ENCODE data around the gene NTNG2.

NTNG2 gene

DNA sequence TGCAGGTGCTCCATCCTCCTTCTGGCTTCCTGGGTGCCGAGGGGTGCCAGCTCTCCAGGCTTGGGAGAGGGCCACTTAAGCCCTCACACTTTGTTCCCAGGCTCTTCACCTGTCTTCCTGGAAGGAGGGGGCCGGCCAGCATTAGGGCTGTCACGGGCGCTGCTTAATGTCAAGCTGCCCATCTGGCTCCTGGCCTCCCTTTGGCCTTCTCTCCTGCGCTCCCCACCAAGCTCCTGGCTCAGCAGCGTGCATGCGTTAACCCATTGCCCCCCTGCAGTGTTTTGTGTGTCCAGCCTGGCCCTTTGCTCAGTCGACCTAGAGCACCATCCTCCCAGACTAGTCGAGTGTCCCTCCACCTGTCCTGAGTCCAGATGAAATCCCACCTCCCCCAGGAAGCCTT lies 21.3 kb downstream of the NTNG2 start:
- H3K4me3 ChIP-seq (replicated peaks; ENCODE audit: low read depth, low read length): no peak overlapping the region
- no peak for DNase-seq (ENCODE audit: extremely low read depth, insufficient read length)
- TF ChIP-seq, protein P1, sequence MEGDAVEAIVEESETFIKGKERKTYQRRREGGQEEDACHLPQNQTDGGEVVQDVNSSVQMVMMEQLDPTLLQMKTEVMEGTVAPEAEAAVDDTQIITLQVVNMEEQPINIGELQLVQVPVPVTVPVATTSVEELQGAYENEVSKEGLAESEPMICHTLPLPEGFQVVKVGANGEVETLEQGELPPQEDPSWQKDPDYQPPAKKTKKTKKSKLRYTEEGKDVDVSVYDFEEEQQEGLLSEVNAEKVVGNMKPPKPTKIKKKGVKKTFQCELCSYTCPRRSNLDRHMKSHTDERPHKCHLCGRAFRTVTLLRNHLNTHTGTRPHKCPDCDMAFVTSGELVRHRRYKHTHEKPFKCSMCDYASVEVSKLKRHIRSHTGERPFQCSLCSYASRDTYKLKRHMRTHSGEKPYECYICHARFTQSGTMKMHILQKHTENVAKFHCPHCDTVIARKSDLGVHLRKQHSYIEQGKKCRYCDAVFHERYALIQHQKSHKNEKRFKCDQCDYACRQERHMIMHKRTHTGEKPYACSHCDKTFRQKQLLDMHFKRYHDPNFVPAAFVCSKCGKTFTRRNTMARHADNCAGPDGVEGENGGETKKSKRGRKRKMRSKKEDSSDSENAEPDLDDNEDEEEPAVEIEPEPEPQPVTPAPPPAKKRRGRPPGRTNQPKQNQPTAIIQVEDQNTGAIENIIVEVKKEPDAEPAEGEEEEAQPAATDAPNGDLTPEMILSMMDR (IDR thresholded peaks at IDR 0.05; ENCODE audit: insufficient read depth, low read length, poor library complexity, severe bottlenecking): no peak
- no peaks in the 10 kb centered on the region; the same call in none of the 2 replicates for H3K27me3 ChIP-seq (replicated peaks; ENCODE audit: control insufficient read depth, insufficient read depth, low read length)
- H3K36me3 ChIP-seq (ENCODE audit: control insufficient read depth, insufficient read depth, low read length): no peaks in the 10 kb centered on the region

DNA sequence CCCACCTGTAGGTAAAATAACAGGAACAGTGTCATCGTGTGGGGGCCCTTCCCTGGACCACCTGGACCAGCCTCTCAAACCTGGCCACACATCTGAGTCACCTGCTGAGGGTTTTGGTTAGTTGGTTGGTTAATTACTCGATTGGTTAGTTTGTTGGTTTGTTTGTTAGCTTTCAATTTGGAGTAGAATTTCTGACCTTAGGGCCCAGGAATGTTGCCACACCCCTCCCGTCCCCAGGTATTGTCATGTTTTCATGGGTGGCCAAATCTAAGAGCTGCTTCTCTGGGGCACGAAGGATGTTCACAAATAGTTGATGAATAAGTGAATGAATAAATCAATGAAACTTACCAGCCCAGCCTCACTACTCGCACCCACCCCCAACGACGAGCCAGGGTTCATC lies 21.9 kb downstream of the NTNG2 start:
- Histone ChIP-seq H3K36me3 (ENCODE audit: control insufficient read depth, insufficient read depth, low read length) (no peaks in the 10 kb centered on the region), H3K27me3 (replicated peaks; ENCODE audit: control insufficient read depth, insufficient read depth, low read length) (no peaks in the 10 kb centered on the region; the same call in none of the 2 replicates), H3K4me3 (replicated peaks; ENCODE audit: low read depth, low read length) (no peak overlapping the region)
- no peak for DNase-seq (ENCODE audit: extremely low read depth, insufficient read length)
- TF ChIP-seq, protein P1 (IDR thresholded peaks at IDR 0.05; ENCODE audit: insufficient read depth, low read length, poor library complexity, severe bottlenecking): no peak

DNA sequence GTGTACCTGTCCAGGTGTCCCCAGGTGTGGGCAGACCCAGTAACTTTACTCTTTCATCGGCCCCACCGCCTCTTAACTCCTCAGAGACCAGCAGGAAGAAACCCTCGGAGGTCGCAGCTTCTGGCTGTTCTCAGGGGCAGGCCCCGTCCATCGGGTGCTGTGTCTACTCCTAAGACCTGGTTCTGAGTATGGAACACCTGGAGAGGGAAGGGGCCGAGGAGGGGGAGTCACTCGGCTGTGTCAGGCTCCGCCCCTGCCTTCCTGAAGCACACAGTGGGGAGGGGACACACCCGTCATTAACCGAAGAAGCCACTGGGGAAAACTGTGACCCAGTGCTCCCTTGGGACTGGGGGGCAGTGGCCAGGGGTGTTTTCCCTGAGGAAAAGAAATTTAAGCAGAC lies 22.3 kb downstream of the NTNG2 start:
- TF ChIP-seq, protein P1 (IDR thresholded peaks at IDR 0.05; ENCODE audit: insufficient read depth, low read length, poor library complexity, severe bottlenecking): no peak
- DNase-seq (ENCODE audit: extremely low read depth, insufficient read length): no peak
- Histone ChIP-seq H3K36me3 (ENCODE audit: control insufficient read depth, insufficient read depth, low read length) (no peaks in the 10 kb centered on the region), H3K27me3 (replicated peaks; ENCODE audit: control insufficient read depth, insufficient read depth, low read length) (no peaks in the 10 kb centered on the region; the same call in none of the 2 replicates), H3K4me3 (replicated peaks; ENCODE audit: low read depth, low read length) (no peak overlapping the region)

DNA sequence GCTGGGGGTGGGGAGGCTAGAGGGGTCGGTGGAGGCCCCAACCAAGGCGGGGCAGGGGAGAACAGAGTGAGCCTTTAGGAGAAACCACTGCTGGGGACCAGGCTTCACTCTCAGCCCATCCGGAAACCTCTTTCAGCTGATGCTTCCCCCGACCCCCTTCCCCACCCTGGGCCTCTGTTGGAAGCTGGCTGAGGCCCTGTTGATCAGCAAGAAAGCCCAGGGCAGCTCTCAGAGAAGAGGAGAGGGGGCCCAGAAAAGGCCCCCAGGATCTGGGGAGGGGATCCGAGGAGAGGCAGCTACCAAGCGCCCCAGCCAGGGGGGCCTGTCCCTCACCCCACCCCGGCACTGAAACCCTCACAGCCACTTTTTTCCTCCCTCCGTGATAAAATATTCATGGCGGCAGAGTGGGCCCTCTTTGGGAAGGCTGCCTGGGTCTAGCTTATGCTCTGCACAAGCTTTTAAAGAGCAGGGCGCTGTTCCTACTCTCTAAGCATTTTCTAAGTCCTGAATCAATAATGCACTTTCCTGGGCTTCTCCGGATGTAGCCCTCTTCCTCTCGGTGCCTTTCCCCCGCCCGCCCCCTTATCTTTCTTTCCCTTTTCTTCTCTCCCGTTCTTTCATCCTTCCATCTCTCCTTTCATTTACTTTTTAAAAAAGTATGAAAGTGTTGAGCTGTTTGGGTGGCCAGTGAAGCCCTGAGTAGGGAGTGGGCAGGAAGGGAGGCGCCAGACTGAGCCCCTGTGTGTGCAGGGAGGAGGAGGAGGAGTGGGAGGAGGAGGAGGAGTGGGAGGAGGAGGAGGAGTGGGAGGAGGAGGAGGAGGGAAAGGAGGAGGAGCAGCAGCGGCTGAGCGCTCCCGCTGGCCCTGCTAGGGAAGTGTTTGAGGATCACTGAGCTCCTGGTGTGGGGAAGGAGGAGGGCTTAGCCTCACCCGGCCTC lies 23.5 kb downstream of the NTNG2 start:
- no peaks in the 10 kb centered on the region for H3K36me3 ChIP-seq (ENCODE audit: control insufficient read depth, insufficient read depth, low read length)
- TF ChIP-seq, protein P1 (IDR thresholded peaks at IDR 0.05; ENCODE audit: insufficient read depth, low read length, poor library complexity, severe bottlenecking): no peak
- no peak for DNase-seq (ENCODE audit: extremely low read depth, insufficient read length)
- peaks cover 2% of the 10 kb centered on the region; the same call in 1 of the 2 replicates for H3K27me3 ChIP-seq (replicated peaks; ENCODE audit: control insufficient read depth, insufficient read depth, low read length)
- no peak overlapping the region for H3K4me3 ChIP-seq (replicated peaks; ENCODE audit: low read depth, low read length)

DNA sequence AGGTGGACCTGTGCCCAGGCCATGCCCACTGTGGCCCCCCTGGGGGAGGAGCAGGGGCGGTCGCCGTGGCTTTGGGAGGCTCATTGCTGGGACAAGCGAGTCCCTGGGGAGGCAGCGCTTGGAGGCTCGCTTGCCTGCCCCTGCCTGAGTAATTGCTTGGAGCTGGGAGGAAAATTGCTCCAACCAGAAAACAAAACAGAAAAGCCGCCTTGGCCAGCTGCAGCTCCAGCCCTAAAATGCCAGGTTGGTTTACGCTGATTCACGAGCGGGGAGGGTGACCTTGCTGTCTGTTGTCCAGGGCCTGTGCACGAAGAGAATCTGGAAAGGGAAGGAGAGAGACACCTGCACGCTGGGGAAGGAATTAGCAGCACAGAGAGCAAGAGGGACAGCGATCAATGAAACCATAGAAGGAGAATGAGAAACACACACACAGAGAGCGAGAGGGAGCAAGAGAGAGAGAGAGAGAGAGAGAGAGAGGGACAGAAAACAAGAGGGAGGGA lies 25.3 kb downstream of the NTNG2 start:
- TF ChIP-seq, protein P1 (IDR thresholded peaks at IDR 0.05; ENCODE audit: insufficient read depth, low read length, poor library complexity, severe bottlenecking): no peak
- peaks cover 2% of the 10 kb centered on the region; the same call in 1 of the 2 replicates for H3K27me3 ChIP-seq (replicated peaks; ENCODE audit: control insufficient read depth, insufficient read depth, low read length)
- no peak overlapping the region for H3K4me3 ChIP-seq (replicated peaks; ENCODE audit: low read depth, low read length)
- H3K36me3 ChIP-seq (ENCODE audit: control insufficient read depth, insufficient read depth, low read length): no peaks in the 10 kb centered on the region
- DNase-seq (ENCODE audit: extremely low read depth, insufficient read length): no peak

Measured in GM06990 (cell line).